HG03354 (cell line): ENCODE data around the gene MRGPRD.

Source experiments
- ATAC-seq: cut with Tn5 transposase; IDR thresholded peaks from one replicate; pipeline ENCODE4 v1.9.1; 2021; ENCODE audit warnings: mild to moderate bottlenecking; ENCODE audit not compliant: unreplicated experiment, poor library complexity, severe bottlenecking

Gene MRGPRD

GRCh38 chr11:68936358-68936636, 44.5 kb downstream of the MRGPRD start:
- no peak for ATAC-seq

GRCh38 chr11:68935516-68936357, 45.0 kb downstream of the MRGPRD start:
- no peak for ATAC-seq

DNA sequence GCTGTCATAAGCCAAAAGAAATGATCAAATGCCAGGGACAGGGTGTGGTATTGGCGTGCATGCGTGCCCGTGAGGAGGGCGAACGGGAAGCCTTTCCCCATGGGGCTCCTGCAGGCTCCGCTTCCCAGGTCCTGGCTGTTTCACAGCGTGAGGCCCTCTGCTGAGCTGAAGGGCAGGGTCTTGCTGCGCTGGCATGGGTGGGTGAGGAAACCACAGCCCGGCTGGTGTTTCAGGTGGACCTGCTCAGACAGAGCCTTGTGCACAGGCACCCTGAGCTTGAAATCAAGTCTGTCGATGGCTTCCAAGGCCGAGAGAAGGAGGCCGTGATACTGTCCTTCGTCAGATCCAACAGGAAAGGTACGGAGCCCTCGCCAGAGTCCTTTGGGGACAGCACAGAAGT, 45.7 kb downstream of the MRGPRD start:
- no peak for ATAC-seq

DNA sequence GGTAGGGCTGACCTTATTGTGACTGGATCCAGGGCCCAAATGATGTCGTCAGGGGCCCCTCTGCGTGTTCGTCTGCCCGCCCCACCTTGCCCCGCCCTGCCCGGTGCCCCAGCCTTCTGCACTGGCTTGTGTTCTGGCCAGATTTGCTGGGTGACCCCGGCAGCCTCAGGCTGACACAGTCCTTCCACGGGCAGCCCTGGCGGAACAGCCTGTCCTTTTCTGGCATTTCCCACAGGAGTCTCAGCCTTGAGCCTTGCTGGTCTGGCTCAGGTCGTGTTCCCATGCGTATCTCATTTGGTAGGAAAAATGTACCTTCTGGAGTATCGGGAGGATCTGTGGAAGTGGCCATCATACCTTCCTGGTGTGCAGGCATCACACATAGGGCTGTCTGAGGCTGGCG, 46.1 kb downstream of the MRGPRD start:
- no peak for ATAC-seq

- no peak for ATAC-seq
Observed at GRCh38 chr11:68934321-68934645, 46.5 kb downstream of the MRGPRD start.

GRCh38 chr11:68933605-68934320, 47.0 kb downstream of the MRGPRD start:
- no peak for ATAC-seq

DNA sequence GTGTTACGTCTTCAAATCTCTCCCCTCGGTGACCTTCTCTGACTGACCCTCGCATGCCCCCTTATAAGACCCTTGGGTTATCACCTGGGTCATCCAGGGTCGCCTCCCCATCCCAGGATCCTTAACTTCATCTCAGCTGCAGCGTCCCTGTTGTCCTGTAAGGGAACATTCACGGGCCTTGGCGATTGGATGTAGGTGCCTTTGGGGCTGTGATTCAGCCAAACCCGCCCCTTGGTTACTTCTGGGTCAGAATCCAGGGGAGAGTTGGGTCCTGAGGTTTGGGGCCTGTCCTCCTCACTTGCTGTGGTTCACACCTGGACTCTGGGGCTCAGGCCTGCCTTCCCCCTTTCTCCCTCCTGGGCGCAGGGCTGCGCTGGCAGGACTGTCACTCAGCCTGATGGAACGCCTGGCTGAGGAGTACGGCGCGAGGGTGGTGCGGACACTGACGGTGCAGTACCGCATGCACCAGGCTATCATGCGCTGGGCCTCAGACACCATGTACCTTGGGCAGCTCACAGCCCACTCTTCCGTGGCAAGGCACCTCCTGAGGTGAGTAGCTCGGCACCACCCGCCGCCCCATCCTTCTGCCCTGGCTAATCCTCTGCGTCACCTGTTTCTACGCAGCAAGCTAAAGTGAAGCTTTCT, 47.7 kb downstream of the MRGPRD start:
- no peak for ATAC-seq

GRCh38 chr11:68932358-68932757, 48.4 kb downstream of the MRGPRD start:
- no peak for ATAC-seq

GRCh38 chr11:68931911-68932310, 48.9 kb downstream of the MRGPRD start:
- ATAC-seq, result no peak

- ATAC-seq, result no peak
Observed at GRCh38 chr11:68930991-68931855, 49.6 kb downstream of the MRGPRD start.
